ENCODE measurements around the gene SH3BP5.
A peak's percentile ranks its signal among the peaks of the same experiment; 100 is the strongest.

SH3BP5 gene

GRCh38 chr3:15297608-15298350 lies 34.6 kb downstream of the SH3BP5 start:
- Histone ChIP-seq H2BK5ac (ENCODE audit: low read depth, low read length, poor library complexity, severe bottlenecking) (no peak overlapping the region), H3K23ac (ENCODE audit: low read length in 2 of 2) (no peak overlapping the region), H3K18ac (ENCODE audit: low read depth in 1 of 2, low read length in 2 of 2) (peak overlapping the region in 1 of 2 experiments; percentile 14), H3K36me3 (ENCODE audit: control insufficient read depth in 1 of 2, insufficient read depth in 2 of 2, low read depth in 1 of 2, low read length in 2 of 2) (peaks cover 0 to 49% of the 10 kb centered on the region in 2 experiments), H4K91ac (ENCODE audit: low read length) (no peak overlapping the region), H3K9ac (ENCODE audit: low read length) (no peak overlapping the region), H3K4me2 (ENCODE audit: low read length, poor library complexity, severe bottlenecking) (no peak overlapping the region), H3K9me3 (ENCODE audit: control insufficient read depth, low read length) (no peaks in the 10 kb centered on the region), H3K4ac (ENCODE audit: low read depth in 1 of 2, low read length in 2 of 2) (no peak overlapping the region), H3K14ac (ENCODE audit: low read length in 2 of 2) (no peak overlapping the region), H3K4me3 (ENCODE audit: insufficient read depth in 1 of 2, low read depth in 1 of 2, low read length in 2 of 2) (no peak overlapping the region), H3K4me1 (ENCODE audit: control insufficient read depth, insufficient read depth, low read depth, low read length) (peaks cover 15% of the 10 kb centered on the region), H3K27ac (ENCODE audit: low read length, poor library complexity, severe bottlenecking) (no peak overlapping the region), H2BK15ac (ENCODE audit: low read depth, poor library complexity, severe bottlenecking) (no peak overlapping the region), H2AK5ac (ENCODE audit: low read length, severe bottlenecking) (no peak overlapping the region), H3K79me1 (replicated peaks; ENCODE audit: low read length, poor library complexity, severe bottlenecking) (no peaks in the 10 kb centered on the region), H4K8ac (ENCODE audit: low read length) (no peak overlapping the region), H2AFZ (ENCODE audit: low read depth, low read length) (no peak overlapping the region), H2BK120ac (ENCODE audit: low read depth, low read length) (no peak overlapping the region), H2BK12ac (ENCODE audit: low read length in 2 of 2) (no peak overlapping the region), H3K27me3 (ENCODE audit: control insufficient read depth in 1 of 2, insufficient read depth in 1 of 2, low read length in 2 of 2) (no peaks in the 10 kb centered on the region)
- 79% methylated on average over 4 of the region's 4 CpGs for WGBS
- no peak for DNase-seq

GRCh38 chr3:15295506-15295905 lies 36.9 kb downstream of the SH3BP5 start:
- peaks cover 13% of the 10 kb centered on the region for H3K4me1 ChIP-seq (ENCODE audit: control insufficient read depth, insufficient read depth, low read depth, low read length)
- H3K4ac ChIP-seq (ENCODE audit: low read depth in 1 of 2, low read length in 2 of 2): no peak overlapping the region
- H4K8ac ChIP-seq (ENCODE audit: low read length): no peak overlapping the region
- no peak overlapping the region for H2AK5ac ChIP-seq (ENCODE audit: low read length, severe bottlenecking)
- H2BK120ac ChIP-seq (ENCODE audit: low read depth, low read length): no peak overlapping the region
- no peak overlapping the region for H3K4me3 ChIP-seq (ENCODE audit: insufficient read depth in 1 of 2, low read depth in 1 of 2, low read length in 2 of 2)
- 92% methylated on average over 6 of the region's 6 CpGs for WGBS
- no peak overlapping the region for H4K91ac ChIP-seq (ENCODE audit: low read length)
- no peak overlapping the region for H2BK15ac ChIP-seq (ENCODE audit: low read depth, poor library complexity, severe bottlenecking)
- H3K4me2 ChIP-seq (ENCODE audit: low read length, poor library complexity, severe bottlenecking): no peak overlapping the region
- H2BK12ac ChIP-seq (ENCODE audit: low read length in 2 of 2): no peak overlapping the region
- no peaks in the 10 kb centered on the region for H3K9me3 ChIP-seq (ENCODE audit: control insufficient read depth, low read length)
- DNase-seq: peak; percentile 40
- peaks cover 2% of the 10 kb centered on the region for H3K79me1 ChIP-seq (replicated peaks; ENCODE audit: low read length, poor library complexity, severe bottlenecking)
- peaks cover 0 to 40% of the 10 kb centered on the region in 2 experiments for H3K36me3 ChIP-seq (ENCODE audit: control insufficient read depth in 1 of 2, insufficient read depth in 2 of 2, low read depth in 1 of 2, low read length in 2 of 2)
- no peaks in the 10 kb centered on the region for H3K27me3 ChIP-seq (ENCODE audit: control insufficient read depth in 1 of 2, insufficient read depth in 1 of 2, low read length in 2 of 2)
- H3K23ac ChIP-seq (ENCODE audit: low read length in 2 of 2): no peak overlapping the region
- no peak overlapping the region for H3K14ac ChIP-seq (ENCODE audit: low read length in 2 of 2)
- no peak overlapping the region for H3K27ac ChIP-seq (ENCODE audit: low read length, poor library complexity, severe bottlenecking)
- peak overlapping the region; percentile 73 for H3K9ac ChIP-seq (ENCODE audit: low read length)
- H3K18ac ChIP-seq (ENCODE audit: low read depth in 1 of 2, low read length in 2 of 2): no peak overlapping the region
- H2AFZ ChIP-seq (ENCODE audit: low read depth, low read length): no peak overlapping the region
- no peak overlapping the region for H2BK5ac ChIP-seq (ENCODE audit: low read depth, low read length, poor library complexity, severe bottlenecking)

DNA sequence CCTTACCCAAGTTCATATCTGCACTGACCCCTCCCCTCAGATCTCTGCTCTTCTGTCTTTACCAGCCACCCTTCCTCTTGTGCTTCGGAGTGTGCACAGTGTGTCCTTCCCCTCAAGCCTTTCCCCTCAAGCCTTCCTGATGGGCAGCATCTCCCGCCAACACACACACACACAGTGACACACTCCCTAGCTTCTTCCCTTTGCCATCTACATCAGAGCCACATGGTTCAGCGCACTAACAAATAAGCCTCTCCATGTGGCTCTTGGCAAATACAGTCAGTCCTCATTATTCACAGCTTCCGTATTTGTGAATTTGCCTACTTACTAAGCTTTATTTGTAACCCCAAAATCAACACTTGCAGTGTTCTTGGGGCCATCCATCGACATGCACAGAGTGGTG lies 37.5 kb downstream of the SH3BP5 start:
- no peak overlapping the region for H2AFZ ChIP-seq (ENCODE audit: low read depth, low read length)
- WGBS: 98% methylated on average over 5 of the region's 5 CpGs
- no peak overlapping the region for H2BK15ac ChIP-seq (ENCODE audit: low read depth, poor library complexity, severe bottlenecking)

GRCh38 chr3:15292765-15293522 lies 39.4 kb downstream of the SH3BP5 start:
- Histone ChIP-seq H3K4ac (ENCODE audit: low read depth in 1 of 2, low read length in 2 of 2) (no peak overlapping the region), H2BK15ac (ENCODE audit: low read depth, poor library complexity, severe bottlenecking) (no peak overlapping the region), H3K36me3 (ENCODE audit: control insufficient read depth in 1 of 2, insufficient read depth in 2 of 2, low read depth in 1 of 2, low read length in 2 of 2) (peaks cover 0 to 45% of the 10 kb centered on the region in 2 experiments), H3K4me3 (ENCODE audit: insufficient read depth in 1 of 2, low read depth in 1 of 2, low read length in 2 of 2) (no peak overlapping the region), H2BK12ac (ENCODE audit: low read length in 2 of 2) (no peak overlapping the region), H3K4me1 (ENCODE audit: control insufficient read depth, insufficient read depth, low read depth, low read length) (peaks cover 13% of the 10 kb centered on the region), H4K8ac (ENCODE audit: low read length) (no peak overlapping the region), H3K4me2 (ENCODE audit: low read length, poor library complexity, severe bottlenecking) (no peak overlapping the region), H3K18ac (ENCODE audit: low read depth in 1 of 2, low read length in 2 of 2) (no peak overlapping the region), H2BK120ac (ENCODE audit: low read depth, low read length) (no peak overlapping the region), H3K14ac (ENCODE audit: low read length in 2 of 2) (peak overlapping the region in 1 of 2 experiments; percentile 31), H2BK5ac (ENCODE audit: low read depth, low read length, poor library complexity, severe bottlenecking) (no peak overlapping the region), H3K27ac (ENCODE audit: low read length, poor library complexity, severe bottlenecking) (no peak overlapping the region), H3K79me1 (replicated peaks; ENCODE audit: low read length, poor library complexity, severe bottlenecking) (peaks cover 2% of the 10 kb centered on the region), H2AK5ac (ENCODE audit: low read length, severe bottlenecking) (no peak overlapping the region), H3K27me3 (ENCODE audit: control insufficient read depth in 1 of 2, insufficient read depth in 1 of 2, low read length in 2 of 2) (no peaks in the 10 kb centered on the region), H2AFZ (ENCODE audit: low read depth, low read length) (no peak overlapping the region), H4K91ac (ENCODE audit: low read length) (no peak overlapping the region), H3K9ac (ENCODE audit: low read length) (peak overlapping the region; percentile 26), H3K9me3 (ENCODE audit: control insufficient read depth, low read length) (no peaks in the 10 kb centered on the region), H3K23ac (ENCODE audit: low read length in 2 of 2) (no peak overlapping the region)
- 48% methylated on average over 13 of the region's 13 CpGs for WGBS
- DNase-seq: peak; percentile 91

More for the DNA sequence above, 37.5 kb downstream of the SH3BP5 start:
- H3K4me1 ChIP-seq (ENCODE audit: control insufficient read depth, insufficient read depth, low read depth, low read length): peaks cover 13% of the 10 kb centered on the region
- no peaks in the 10 kb centered on the region for H3K9me3 ChIP-seq (ENCODE audit: control insufficient read depth, low read length)
- no peaks in the 10 kb centered on the region for H3K27me3 ChIP-seq (ENCODE audit: control insufficient read depth in 1 of 2, insufficient read depth in 1 of 2, low read length in 2 of 2)
- H3K79me1 ChIP-seq (replicated peaks; ENCODE audit: low read length, poor library complexity, severe bottlenecking): peaks cover 2% of the 10 kb centered on the region
- no peak overlapping the region for H3K4me3 ChIP-seq (ENCODE audit: insufficient read depth in 1 of 2, low read depth in 1 of 2, low read length in 2 of 2)
- H3K4me2 ChIP-seq (ENCODE audit: low read length, poor library complexity, severe bottlenecking): no peak overlapping the region
- no peak overlapping the region for H2BK5ac ChIP-seq (ENCODE audit: low read depth, low read length, poor library complexity, severe bottlenecking)
- H4K91ac ChIP-seq (ENCODE audit: low read length): no peak overlapping the region
- H3K27ac ChIP-seq (ENCODE audit: low read length, poor library complexity, severe bottlenecking): no peak overlapping the region
- no peak overlapping the region for H3K18ac ChIP-seq (ENCODE audit: low read depth in 1 of 2, low read length in 2 of 2)
- no peak overlapping the region for H2BK120ac ChIP-seq (ENCODE audit: low read depth, low read length)
- DNase-seq: no peak
- H3K23ac ChIP-seq (ENCODE audit: low read length in 2 of 2): no peak overlapping the region
- no peak overlapping the region for H2BK12ac ChIP-seq (ENCODE audit: low read length in 2 of 2)
- peak overlapping the region; percentile 11 for H2AK5ac ChIP-seq (ENCODE audit: low read length, severe bottlenecking)
- H3K9ac ChIP-seq (ENCODE audit: low read length): peak overlapping the region; percentile 73
- H3K4ac ChIP-seq (ENCODE audit: low read depth in 1 of 2, low read length in 2 of 2): no peak overlapping the region
- H3K36me3 ChIP-seq (ENCODE audit: control insufficient read depth in 1 of 2, insufficient read depth in 2 of 2, low read depth in 1 of 2, low read length in 2 of 2): peaks cover 0 to 40% of the 10 kb centered on the region in 2 experiments
- no peak overlapping the region for H3K14ac ChIP-seq (ENCODE audit: low read length in 2 of 2)
- H4K8ac ChIP-seq (ENCODE audit: low read length): no peak overlapping the region

All from mesenchymal stem cell (in vitro differentiated cells and primary cell).